GDM1 (cell line): Measurements from ENCODE around the gene PHEX.

ENCODE experiments used
- DNase-seq: peaks from one replicate; lab custom pipeline; 2025; lab: John Stamatoyannopoulos, UW

PHEX gene

GRCh38 chrX:22040184-22040583 lies 8.1 kb downstream of the PHEX start:
- no peak for DNase-seq

DNA sequence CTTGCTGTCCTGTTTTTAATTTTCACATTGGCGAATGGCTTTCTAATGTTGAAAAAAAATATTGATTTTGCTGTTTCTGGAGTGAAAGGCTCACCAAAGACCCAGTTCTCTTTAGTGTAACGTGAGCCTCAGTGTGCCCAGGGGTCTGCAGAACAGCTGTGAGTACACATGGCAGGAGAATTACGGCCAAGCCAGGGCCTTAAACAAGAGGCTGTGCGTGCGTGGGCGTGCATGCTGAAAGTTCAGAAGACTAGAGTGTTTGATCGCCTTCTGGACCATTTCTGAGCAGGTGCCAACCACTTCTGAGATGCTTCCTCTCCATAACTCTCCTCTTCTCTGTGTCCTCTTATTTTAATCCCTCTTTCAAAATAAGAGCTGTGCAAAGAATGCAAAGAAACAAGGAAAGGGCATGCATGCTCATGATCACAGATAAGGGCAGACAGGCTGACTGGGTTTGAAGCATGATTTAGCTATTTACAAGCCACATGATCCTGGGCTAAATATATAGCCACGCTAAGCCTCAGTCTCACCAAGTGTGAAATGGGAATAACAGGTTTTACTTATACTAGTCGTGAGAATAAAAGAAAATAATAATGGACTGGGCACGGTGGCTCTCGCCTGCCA lies 9.9 kb downstream of the PHEX start:
- no peak for DNase-seq

GRCh38 chrX:22043872-22044271 lies 11.7 kb downstream of the PHEX start:
- no peak for DNase-seq

- DNase-seq: no peak
Observed at GRCh38 chrX:22047468-22047867, 15.3 kb downstream of the PHEX start.

DNA sequence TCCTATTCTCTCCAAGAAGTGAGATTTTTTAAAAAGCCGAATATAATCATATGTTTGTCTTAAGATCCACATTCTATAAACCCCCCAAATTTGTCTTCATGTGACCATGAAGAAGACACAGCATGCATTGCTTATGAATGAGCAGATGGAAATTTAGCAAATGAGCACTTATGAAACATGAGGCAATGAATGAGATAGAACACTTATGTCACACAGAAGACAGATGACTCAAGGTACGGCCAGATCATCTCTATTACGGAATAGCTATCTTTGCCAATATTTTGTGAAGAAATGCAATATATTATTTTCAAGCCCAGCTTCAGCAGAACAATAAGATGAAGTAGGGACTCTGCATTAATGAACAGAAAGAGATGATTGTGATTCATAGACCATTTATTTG lies 21.4 kb downstream of the PHEX start:
- DNase-seq: no peak

DNA sequence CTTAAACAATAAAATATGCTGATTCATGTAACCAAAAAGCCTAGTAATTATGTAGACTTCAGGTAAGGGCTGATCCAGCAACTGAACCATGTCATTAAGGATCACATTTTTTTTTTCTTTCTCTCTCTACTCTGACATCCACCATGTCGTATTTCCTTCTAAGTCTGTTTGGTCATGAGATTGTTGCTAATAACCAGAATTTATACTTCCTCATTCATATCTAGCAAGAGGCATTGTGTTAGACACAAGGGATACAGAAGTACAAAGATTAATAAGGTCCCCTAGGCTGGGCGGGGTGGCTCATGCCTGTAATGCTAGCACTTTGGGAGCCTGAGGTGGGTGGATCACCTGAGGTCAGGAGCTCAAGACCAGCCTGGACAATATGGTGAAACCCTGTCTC lies 24.1 kb downstream of the PHEX start:
- no peak for DNase-seq

- DNase-seq: no peak
Observed at GRCh38 chrX:22057667-22058066, 25.5 kb downstream of the PHEX start.

DNA sequence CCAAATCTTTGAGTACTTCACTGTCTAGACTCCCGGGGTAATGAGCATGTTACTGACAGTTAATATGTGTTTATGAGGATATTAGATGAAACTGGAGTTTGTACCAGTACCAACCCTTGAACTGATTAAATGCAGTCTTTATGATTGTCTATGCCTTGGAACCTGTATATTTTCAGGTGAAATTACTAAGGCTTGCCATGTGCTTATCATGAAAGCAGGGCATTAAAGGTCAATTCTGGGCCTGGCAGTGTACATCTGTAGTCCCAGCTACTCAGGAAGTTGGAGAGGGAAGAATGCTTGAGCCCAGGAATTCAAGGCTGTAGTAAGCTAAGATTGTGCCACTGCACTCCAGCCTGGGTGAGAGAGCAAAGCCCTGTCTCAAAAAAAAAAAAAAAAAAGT lies 27.6 kb downstream of the PHEX start:
- DNase-seq: no peak

- DNase-seq: no peak
Observed at GRCh38 chrX:22060415-22061280, 28.5 kb downstream of the PHEX start.

GRCh38 chrX:22063284-22063683 lies 31.2 kb downstream of the PHEX start:
- DNase-seq: peak; percentile 6

DNA sequence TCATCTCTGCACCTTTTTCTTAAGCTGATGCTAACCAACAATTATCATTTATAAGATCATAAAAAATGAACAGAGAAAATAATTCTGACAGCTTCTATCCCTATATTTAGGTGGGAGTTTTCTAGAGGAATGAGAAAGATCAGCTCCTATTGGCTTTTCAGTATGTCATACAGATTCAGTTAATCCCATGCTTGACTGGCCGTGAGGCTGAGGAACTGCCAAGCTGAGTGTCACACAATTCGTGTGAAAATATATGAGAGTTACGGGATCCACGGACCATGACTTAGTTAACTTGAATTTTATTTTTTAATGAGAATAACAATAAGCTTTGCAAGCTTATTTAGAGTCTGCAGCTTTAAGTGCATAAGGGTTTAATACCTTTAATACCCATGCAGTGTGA lies 37.5 kb downstream of the PHEX start:
- DNase-seq: no peak

DNA sequence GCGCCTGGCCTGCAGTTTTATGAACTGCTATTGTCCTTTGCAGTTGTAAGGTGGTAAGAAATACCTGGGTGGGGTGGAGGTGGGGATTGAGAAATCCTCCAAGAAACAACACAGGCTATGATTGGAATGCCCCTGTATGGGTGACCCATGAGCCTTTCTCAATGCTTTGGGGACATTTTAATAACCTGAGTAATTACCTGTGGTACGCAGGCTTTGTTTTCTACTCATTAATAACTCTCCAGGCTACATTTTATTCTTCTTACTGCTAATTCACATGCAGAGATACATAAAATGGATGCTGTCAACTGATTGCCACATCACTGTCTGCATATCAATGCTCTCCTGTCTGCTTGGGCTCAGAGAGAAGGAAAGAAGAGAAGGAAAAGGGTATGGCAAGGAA lies 41.8 kb downstream of the PHEX start:
- no peak for DNase-seq

GRCh38 chrX:22078117-22078516 lies 46.0 kb downstream of the PHEX start:
- no peak for DNase-seq

GRCh38 chrX:22081475-22082092 lies 49.5 kb downstream of the PHEX start:
- DNase-seq: peak; percentile 1

- DNase-seq: no peak
Observed at GRCh38 chrX:22086003-22086402, 53.9 kb downstream of the PHEX start.

DNA sequence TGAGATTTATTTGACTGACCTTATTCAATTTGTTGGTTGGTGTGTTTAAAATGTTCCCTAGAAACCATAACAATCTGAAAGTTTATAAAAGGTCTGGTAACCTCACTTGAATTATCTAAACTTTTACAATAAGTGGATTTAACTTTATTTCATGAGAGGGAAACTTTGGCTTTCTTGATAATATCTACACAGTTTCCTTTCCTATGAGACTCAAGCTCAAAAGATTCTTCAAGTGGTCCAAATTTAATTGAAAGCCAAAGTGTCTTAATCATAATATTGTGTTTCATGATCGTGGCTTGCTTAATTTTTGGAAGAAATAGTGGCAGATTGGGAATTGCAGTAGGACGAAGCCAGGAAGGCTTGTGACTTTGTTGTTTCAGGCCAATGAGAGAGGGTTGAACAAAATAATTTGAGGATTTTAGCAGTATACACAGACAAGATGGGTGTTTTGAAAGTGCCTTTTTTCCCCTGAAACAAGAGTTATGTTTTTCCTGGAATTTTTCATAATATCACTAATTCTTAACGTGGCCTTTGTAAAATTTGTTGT lies 55.0 kb downstream of the PHEX start:
- DNase-seq: no peak

- no peak for DNase-seq
Observed at GRCh38 chrX:22088326-22088725, 56.2 kb downstream of the PHEX start.

GRCh38 chrX:22090181-22090580 lies 58.1 kb downstream of the PHEX start:
- DNase-seq: no peak

GRCh38 chrX:22093550-22093949 lies 61.4 kb downstream of the PHEX start:
- no peak for DNase-seq

GRCh38 chrX:22095286-22095685 lies 63.2 kb downstream of the PHEX start:
- no peak for DNase-seq

DNA sequence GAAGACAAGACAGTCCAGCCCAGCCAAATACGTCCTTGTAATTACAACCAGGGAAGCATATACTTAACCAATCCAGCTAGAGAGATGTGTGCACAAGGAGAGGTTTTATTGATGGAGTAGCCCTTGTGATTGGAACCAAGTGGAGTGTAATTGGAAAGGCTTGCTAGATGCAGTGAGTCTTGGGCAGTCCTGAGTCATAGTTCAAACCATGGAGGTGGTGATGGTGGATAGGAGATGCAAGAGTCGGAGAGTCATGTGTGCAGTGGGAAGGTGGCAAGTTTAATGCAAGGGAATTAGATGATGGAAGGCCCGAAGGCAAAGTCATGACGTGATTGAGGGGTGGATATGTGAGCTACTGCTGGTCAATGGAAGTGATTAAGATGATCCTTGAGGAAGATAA lies 63.7 kb downstream of the PHEX start:
- DNase-seq: no peak

DNA sequence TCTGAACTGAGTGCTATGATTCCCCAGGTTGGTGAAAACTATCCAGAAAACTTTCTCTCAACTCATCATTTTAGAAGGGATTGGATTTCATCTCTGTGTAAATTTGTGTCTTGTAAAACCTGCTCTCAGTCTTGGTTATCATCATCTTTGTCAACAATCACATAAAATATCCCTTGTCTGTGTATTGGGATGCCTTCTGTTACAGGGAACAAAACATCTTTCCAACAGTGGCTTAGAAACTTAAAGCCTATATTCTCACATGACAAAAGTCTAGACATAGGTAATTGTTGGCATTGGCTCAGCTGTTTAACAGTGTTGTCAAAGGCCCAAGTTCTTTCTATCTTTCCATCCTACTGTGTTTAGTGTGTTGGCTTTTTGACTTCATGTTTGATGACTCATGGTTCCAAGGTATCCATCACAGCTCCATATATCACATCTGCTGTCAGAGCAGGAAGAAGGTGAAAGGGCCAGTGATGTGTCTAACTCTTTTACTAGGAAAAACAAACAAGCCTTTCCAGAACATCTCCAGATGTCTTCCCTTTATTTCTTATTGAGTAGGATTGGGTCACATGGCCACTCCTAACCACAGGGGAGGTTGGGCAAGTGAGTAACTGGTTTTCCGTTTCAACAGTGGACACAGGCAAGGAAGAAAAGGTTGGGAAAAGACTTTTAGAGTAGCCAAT lies 65.0 kb downstream of the PHEX start:
- DNase-seq: no peak
